Parathyroid adenoma (tissue), 2 donors: ENCODE results near the gene TTC4.

Source experiments
- H2AFZ ChIP-seq: fragments of 300-600 bp; sonication (generic); one replicate; pipeline ENCODE4 v1.7.0; 2017; ENCODE audit warnings: antibody characterized with exemption, mild to moderate bottlenecking
- H3K27ac ChIP-seq: fragments of 300-600 bp; sonication (generic); one replicate; pipeline ENCODE4 v1.7.0; 2017
- H3K27me3 ChIP-seq: fragments of 300-600 bp; sonication (generic); one replicate; pipeline ENCODE4 v1.7.0; 2017; ENCODE audit warnings: low read length; ENCODE audit not compliant: control insufficient read depth, insufficient read depth
- H3K36me3 ChIP-seq: fragments of 300-600 bp; sonication (generic); one replicate; pipeline ENCODE4 v1.7.0; 2017; ENCODE audit warnings: low read length; ENCODE audit not compliant: control insufficient read depth, insufficient read depth
- H3K4me1 ChIP-seq: fragments of 300-600 bp; sonication (generic); one replicate; pipeline ENCODE4 v1.7.0; 2017; ENCODE audit warnings: control low read depth
- H3K4me2 ChIP-seq: fragments of 300-600 bp; sonication (generic); one replicate; pipeline ENCODE4 v1.7.0; 2017; ENCODE audit warnings: low read length
- H3K4me3 ChIP-seq: fragments of 300-600 bp; sonication (generic); one replicate; pipeline ENCODE4 v1.7.0; 2017; ENCODE audit warnings: low read depth, low read length
- H3K79me2 ChIP-seq: fragments of 300-600 bp; sonication (generic); one replicate; pipeline ENCODE4 v1.7.0; 2017; ENCODE audit warnings: control low read depth
- H3K9ac ChIP-seq: fragments of 300-600 bp; sonication (generic); one replicate; pipeline ENCODE4 v1.7.0; 2017; ENCODE audit warnings: mild to moderate bottlenecking
- H3K9me3 ChIP-seq: fragments of 300-600 bp; sonication (generic); one replicate; pipeline ENCODE4 v1.7.0; 2017; ENCODE audit warnings: low read length; ENCODE audit not compliant: control insufficient read depth
- CTCF ChIP-seq: fragments of 300-600 bp; sonication (generic); IDR thresholded peaks from one replicate; pipeline ENCODE4 v1.7.0; 2017; ENCODE audit warnings: antibody characterized with exemption, mild to moderate bottlenecking
- donor health status: primary hyperparathyroidism.

TTC4 gene

GRCh38 chr1:54715493-54716298 lies at the start of gene TTC4:
Gene TTC4, plus strand, starts transcription at chr1:54715861. Its CDS starts 48 bp downstream, at chr1:54715909.
- peak within 1 kb of the TSS; percentile 73 for H3K4me2 ChIP-seq
- H3K27me3 ChIP-seq: no peaks in the 10 kb centered on the region
- H3K4me1 ChIP-seq: no peaks in the 10 kb centered on the region
- H2AFZ ChIP-seq: peak within 1 kb of the TSS; percentile 84
- peak within 1 kb of the TSS; percentile 36 for H3K27ac ChIP-seq
- peak within 1 kb of the TSS; percentile 37 for H3K9ac ChIP-seq
- no peak for TF ChIP-seq CTCF
- H3K36me3 ChIP-seq: no peaks in the 10 kb centered on the region
- peak within 1 kb of the TSS; percentile 91 for H3K4me3 ChIP-seq
- H3K9me3 ChIP-seq: no peaks in the 10 kb centered on the region
- no peaks in the 10 kb centered on the region for H3K79me2 ChIP-seq

- no peaks in the 10 kb centered on the region for H3K79me2 ChIP-seq
- no peak for TF ChIP-seq CTCF
- H3K4me2 ChIP-seq: no peak overlapping the region
- no peaks in the 10 kb centered on the region for H3K4me1 ChIP-seq
- no peaks in the 10 kb centered on the region for H3K27me3 ChIP-seq
- H2AFZ ChIP-seq: no peak overlapping the region
- H3K36me3 ChIP-seq: no peaks in the 10 kb centered on the region
- H3K9me3 ChIP-seq: no peaks in the 10 kb centered on the region
- H3K9ac ChIP-seq: no peak overlapping the region
- H3K4me3 ChIP-seq: no peak overlapping the region
- no peak overlapping the region for H3K27ac ChIP-seq
These were observed 49.3 kb upstream of the TTC4 start for GRCh38 chr1:54666333-54666732.

GRCh38 chr1:54667797-54668196 lies 47.9 kb upstream of the TTC4 start:
- no peak overlapping the region for H3K9ac ChIP-seq
- H3K79me2 ChIP-seq: no peaks in the 10 kb centered on the region
- H3K4me3 ChIP-seq: no peak overlapping the region
- no peak overlapping the region for H3K4me2 ChIP-seq
- TF ChIP-seq CTCF: no peak
- H3K9me3 ChIP-seq: no peaks in the 10 kb centered on the region
- H2AFZ ChIP-seq: no peak overlapping the region
- no peaks in the 10 kb centered on the region for H3K27me3 ChIP-seq
- H3K27ac ChIP-seq: no peak overlapping the region
- H3K4me1 ChIP-seq: no peaks in the 10 kb centered on the region
- H3K36me3 ChIP-seq: no peaks in the 10 kb centered on the region

GRCh38 chr1:54668567-54668966 lies 47.1 kb upstream of the TTC4 start:
- no peak overlapping the region for H3K4me3 ChIP-seq
- no peaks in the 10 kb centered on the region for H3K79me2 ChIP-seq
- H3K27ac ChIP-seq: no peak overlapping the region
- H3K4me1 ChIP-seq: no peaks in the 10 kb centered on the region
- H3K9me3 ChIP-seq: no peaks in the 10 kb centered on the region
- no peak overlapping the region for H3K9ac ChIP-seq
- no peaks in the 10 kb centered on the region for H3K27me3 ChIP-seq
- no peaks in the 10 kb centered on the region for H3K36me3 ChIP-seq
- TF ChIP-seq CTCF: no peak
- no peak overlapping the region for H3K4me2 ChIP-seq
- no peak overlapping the region for H2AFZ ChIP-seq
